GM15510 (cell line): ENCODE results near the gene MLF2.

Source experiments
- POLR2A ChIP-seq: IDR thresholded peaks from 3 replicates; pipeline ENCODE4 v1.6.1; 2011; ENCODE audit warnings: borderline replicate concordance; ENCODE audit not compliant: insufficient read length; ENCODE audit errors: extremely low read depth

The MLF2 gene

GRCh38 chr12:6758506-6759095 is 5.7 kb upstream of the MLF2 start:
- TF ChIP-seq POLR2A, result no peak

DNA sequence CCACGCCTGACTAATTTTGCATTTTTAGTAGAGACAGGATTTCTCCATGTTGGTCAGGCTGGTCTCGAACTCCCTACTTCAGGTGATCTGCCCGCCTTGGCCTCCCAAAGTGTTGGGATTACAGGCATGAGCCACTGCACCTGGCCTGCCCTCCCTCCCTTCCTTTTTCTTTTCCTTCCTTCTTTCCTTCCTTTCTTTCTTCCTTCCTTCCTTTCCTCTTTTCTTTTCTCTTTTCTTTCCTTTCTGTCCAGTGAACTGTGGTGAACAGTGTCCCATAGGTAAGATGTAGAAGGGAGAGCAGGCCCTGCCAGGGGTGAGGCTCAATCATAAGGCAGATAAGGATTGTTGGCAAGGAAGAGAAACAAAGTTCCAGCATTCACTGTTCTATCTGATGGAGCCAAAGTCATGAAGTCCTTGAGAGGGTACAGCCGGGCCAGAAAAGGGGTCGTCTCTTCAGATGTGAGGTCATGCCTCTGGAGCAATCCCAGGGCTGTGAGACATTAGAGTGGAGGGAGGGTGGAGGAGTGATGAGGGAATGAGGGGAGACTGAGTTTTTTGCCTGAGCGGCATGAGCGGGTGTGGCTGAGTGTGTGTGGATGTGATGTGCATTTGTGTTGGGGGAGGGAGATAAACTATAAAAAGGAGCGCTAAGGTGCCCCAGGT is 4.2 kb upstream of the MLF2 start:
- no peak for TF ChIP-seq POLR2A

- TF ChIP-seq POLR2A, result no peak
Measured at GRCh38 chr12:6754411-6754810, 1.5 kb upstream of the MLF2 start.

DNA sequence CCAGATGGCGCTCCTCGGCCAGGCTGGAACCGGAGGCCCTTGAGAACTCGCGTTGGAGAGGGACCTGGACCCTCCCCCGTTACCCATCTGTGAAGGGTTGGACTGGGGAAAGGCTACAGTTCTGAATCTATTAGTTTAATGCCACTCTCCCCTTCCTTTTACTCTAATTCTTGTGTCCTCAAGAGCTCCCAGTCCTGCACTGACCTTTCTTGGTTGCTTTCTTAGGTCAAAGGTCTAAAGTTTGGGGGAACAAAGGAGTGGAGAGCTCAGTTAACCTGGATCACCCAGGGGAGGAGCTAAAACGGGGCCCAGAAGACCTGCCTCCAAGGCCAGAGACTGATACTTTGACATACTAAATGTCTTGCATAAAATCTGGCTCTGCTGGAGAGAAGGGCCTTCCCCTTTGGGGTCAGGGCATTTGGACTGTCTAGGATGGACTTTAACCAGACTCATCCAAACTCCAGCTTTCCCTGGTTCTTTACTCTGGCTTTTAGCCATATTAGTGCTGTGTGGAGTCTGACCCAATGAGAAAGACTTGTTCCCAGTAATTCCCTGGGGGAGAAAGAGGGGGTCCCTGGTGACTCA is 923 bp upstream of the MLF2 start:
- TF ChIP-seq POLR2A, result no peak

GRCh38 chr12:6752167-6752920 is 597 bp downstream of the MLF2 start:
- no peak for TF ChIP-seq POLR2A

DNA sequence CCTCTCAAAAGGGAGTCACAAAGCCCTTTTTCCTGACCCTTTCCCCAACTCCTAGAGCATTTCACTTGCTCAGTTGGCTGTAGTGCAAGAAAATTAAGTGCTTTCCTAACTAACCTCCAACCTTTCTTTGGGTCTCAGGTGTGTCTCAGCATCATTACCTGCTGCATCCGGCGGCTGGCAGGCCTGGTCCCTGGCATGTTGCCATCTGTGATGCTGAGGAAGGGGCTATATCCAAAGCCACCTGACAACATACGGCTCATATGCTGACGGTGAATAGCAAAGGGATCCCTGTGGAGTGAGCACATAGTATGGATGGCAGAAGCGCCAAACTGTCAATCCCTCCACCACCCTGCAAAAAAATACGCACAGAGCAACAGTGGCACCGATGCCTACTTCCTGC is 1.2 kb downstream of the MLF2 start:
- TF ChIP-seq POLR2A, result no peak

DNA sequence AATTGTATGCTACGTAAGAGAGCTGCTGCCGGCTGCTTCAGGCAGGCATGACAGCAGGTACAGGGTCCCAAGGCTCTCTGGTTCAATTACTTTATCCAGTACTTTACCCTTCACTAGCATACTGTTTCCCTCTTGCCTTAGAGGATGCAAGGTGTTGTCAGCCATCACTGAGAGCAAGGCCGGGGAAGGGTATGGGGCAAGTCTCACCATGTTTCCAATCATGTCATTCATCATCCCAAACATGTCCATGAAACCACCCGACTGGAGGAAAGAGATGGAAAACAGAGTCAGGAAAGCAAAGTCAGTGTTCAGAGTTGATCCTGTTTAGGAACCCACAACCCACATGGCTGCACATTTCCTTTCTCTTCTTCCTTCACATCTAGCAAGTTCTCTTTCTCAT is 2.4 kb downstream of the MLF2 start:
- TF ChIP-seq POLR2A, result no peak

- no peak for TF ChIP-seq POLR2A
Measured at GRCh38 chr12:6748761-6749160, 4.2 kb downstream of the MLF2 start.

DNA sequence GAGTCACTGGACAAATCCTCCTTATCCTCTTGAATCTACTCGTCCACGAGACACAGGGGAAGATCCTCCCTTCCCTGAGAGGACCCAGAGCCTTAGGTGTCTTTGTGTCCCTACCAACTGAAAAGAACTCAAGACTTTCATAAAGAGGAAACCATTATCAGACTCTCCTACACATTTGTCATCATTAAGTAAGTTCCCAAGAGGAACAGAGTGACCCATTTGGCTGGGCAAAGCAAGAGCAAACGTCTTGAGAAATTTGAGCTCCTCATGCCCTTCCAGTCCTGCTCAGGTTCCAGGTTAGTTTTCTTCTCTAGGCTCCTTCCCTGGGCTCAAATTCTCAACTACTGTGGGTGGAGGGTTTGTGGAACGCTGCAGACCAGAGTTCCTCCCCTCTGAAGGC is 5.7 kb downstream of the MLF2 start:
- no peak for TF ChIP-seq POLR2A

- TF ChIP-seq POLR2A, result no peak
Measured at GRCh38 chr12:6745741-6746525, 7.0 kb downstream of the MLF2 start.

DNA sequence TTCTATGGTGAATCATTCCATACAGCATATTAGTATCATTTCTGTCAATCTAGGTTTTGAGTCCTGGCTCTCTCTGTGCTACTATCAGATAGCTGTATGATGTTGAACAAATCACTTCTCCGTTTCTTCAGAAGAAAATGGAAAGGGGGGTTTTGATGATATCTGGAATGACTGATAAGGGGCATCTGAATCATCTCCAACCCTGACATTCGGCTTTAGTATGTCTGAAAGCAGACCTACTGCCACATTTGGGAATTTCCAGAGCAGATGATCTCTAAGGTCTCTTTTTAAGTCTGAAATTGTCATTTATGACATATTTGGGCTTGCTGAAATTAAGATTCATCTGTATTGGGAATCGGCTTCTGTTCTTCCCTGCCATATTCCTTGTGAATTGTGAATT is 10.1 kb downstream of the MLF2 start:
- TF ChIP-seq POLR2A, result no peak

DNA sequence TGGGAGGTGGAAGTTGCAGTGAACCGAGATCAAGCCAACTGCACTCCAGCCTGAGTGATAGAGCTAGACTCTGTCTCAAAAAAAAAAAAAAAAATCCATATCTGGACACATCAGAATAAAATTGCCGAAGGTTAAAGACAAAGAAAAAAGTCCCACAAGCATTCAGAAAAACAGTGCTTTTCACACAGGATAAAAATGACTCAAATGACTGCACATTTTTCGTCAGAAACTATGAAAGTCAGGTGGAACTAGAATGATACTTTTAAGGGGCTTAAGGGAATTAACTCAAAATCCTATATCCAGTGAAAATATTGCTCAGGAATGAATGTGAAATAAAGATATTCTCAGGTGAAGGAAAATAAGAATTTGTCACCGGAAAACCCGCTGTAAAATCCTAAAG is 16.2 kb downstream of the MLF2 start:
- no peak for TF ChIP-seq POLR2A

- no peak for TF ChIP-seq POLR2A
Measured at GRCh38 chr12:6735448-6736191, 17.3 kb downstream of the MLF2 start.
